ENCODE measurements around the gene KIAA1217. TPM values are rescaled to one million over a fixed set of nuclear protein-coding genes. Genes with fewer than 3 reads are reported as not detected.

Gene KIAA1217
- total RNA-seq, 3 donors from 2014 or later = 49.5 to 94.5 (median 63.9) TPM

GRCh38 chr10:24261627-24262026 lies 52.7 kb downstream of the KIAA1217 start:
- intact Hi-C loops (cut with DNase I, micrococcal nuclease) = no loop called here
- ATAC-seq (no peak), DNase-seq (no peak)
- TF ChIP-seq, protein P1, sequence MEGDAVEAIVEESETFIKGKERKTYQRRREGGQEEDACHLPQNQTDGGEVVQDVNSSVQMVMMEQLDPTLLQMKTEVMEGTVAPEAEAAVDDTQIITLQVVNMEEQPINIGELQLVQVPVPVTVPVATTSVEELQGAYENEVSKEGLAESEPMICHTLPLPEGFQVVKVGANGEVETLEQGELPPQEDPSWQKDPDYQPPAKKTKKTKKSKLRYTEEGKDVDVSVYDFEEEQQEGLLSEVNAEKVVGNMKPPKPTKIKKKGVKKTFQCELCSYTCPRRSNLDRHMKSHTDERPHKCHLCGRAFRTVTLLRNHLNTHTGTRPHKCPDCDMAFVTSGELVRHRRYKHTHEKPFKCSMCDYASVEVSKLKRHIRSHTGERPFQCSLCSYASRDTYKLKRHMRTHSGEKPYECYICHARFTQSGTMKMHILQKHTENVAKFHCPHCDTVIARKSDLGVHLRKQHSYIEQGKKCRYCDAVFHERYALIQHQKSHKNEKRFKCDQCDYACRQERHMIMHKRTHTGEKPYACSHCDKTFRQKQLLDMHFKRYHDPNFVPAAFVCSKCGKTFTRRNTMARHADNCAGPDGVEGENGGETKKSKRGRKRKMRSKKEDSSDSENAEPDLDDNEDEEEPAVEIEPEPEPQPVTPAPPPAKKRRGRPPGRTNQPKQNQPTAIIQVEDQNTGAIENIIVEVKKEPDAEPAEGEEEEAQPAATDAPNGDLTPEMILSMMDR (IDR thresholded peaks at IDR 0.05) = no peak
- H3K4me1 ChIP-seq (ENCODE audit: low read depth) = no peaks in the 10 kb centered on the region
- H3K4me3 ChIP-seq = no peak overlapping the region
- no peaks in the 10 kb centered on the region for H3K9me3 ChIP-seq
- H3K36me3 ChIP-seq (ENCODE audit: low read depth) = no peaks in the 10 kb centered on the region

DNA sequence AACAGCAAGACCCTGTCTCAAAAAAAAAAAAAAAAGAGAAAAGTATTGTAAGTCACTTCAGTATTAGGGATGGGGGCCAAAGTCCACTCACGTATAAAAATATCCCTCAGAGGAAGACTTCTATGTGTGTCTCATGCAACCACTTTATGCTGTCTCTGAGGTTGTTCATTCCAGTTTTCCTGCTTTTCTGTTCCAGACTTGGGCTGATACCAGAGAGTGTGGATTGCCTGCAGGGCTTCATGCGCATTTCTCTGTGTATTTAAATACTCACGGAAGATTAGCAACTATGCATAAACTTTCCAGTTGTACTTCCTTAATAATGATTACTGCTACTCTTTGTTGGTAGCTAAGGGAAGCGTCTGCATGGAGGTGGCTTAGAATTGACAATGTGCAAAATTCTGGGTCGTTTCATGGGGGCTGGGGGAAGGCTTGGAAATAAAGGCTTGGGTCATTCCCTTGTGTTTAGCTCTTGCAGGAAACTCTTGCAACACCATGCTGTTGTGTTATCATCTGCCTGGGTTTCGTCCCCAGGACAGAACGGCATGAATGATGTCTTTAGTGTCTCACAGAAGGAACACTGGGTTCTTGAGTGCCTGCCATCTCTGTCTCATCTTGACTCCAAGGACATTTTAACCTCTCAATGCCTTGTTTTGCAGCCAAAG lies 54.1 kb downstream of the KIAA1217 start:
- no peaks in the 10 kb centered on the region for H3K36me3 ChIP-seq (ENCODE audit: low read depth)
- intact Hi-C loops (cut with DNase I, micrococcal nuclease) = no loop called here
- no peaks in the 10 kb centered on the region for H3K9me3 ChIP-seq
- no peak for ATAC-seq
- no peaks in the 10 kb centered on the region for H3K4me1 ChIP-seq (ENCODE audit: low read depth)
- DNase-seq = no peak
- no peak overlapping the region for H3K4me3 ChIP-seq
- TF ChIP-seq, protein P1 (IDR thresholded peaks at IDR 0.05) = no peak

DNA sequence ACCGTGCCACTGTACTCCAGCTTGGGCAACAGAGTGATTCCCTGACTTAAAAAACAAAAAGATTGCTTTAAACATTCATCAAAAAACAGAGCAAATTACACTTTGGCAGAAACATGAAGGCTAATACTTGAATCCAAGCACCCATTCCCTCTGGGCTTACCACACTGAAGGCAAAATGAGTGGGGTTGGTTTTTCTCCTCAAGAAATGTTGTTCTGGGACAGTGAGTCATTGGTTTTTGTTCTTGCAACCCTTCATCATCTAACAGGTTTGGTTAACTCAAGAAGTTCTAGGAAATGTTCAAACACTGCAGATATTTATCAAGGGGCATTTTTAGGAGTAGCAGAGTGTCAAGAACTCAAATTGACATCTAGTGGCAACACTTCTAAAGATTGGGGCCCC lies 60.5 kb downstream of the KIAA1217 start:
- no peak for DNase-seq

DNA sequence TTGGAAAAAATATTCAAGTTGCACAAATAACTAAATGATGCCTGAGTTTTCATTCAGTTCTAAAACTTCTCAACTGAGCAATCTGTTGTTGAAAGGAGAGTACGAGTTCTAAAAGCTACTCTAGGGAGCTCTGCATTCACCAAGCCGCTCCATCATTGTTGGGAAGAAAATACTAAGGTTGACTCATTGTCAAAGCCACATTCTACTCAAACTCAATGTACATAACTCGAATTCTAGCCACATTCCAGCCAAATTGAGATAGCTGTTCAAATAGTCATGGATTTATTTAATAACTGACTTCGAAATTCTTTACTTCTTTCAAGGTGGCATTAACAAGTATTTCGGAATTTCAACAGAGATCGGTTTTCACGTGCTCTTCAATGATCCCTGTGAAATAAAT lies 63.4 kb downstream of the KIAA1217 start:
- TF ChIP-seq, protein P1 (IDR thresholded peaks at IDR 0.05) = no peak
- no peaks in the 10 kb centered on the region for H3K36me3 ChIP-seq (ENCODE audit: low read depth)
- no peaks in the 10 kb centered on the region for H3K9me3 ChIP-seq
- intact Hi-C loops (cut with DNase I, micrococcal nuclease) = no loop called here
- DNase-seq = no peak
- no peak for ATAC-seq
- no peaks in the 10 kb centered on the region for H3K4me1 ChIP-seq (ENCODE audit: low read depth)
- H3K4me3 ChIP-seq = no peak overlapping the region

More for the DNA sequence above, 60.5 kb downstream of the KIAA1217 start:
- Histone ChIP-seq H3K9me3 (no peaks in the 10 kb centered on the region), H3K4me3 (no peak overlapping the region), H3K36me3 (ENCODE audit: low read depth) (no peaks in the 10 kb centered on the region), H3K4me1 (ENCODE audit: low read depth) (no peaks in the 10 kb centered on the region)
- ATAC-seq = no peak
- intact Hi-C loops (cut with DNase I, micrococcal nuclease) = no loop called here
- TF ChIP-seq, protein P1 (IDR thresholded peaks at IDR 0.05) = no peak

- Histone ChIP-seq H3K36me3 (ENCODE audit: low read depth) (no peaks in the 10 kb centered on the region), H3K9me3 (no peaks in the 10 kb centered on the region), H3K4me1 (ENCODE audit: low read depth) (no peaks in the 10 kb centered on the region), H3K4me3 (no peak overlapping the region)
- TF ChIP-seq, protein P1 (IDR thresholded peaks at IDR 0.05) = no peak
- intact Hi-C loops (cut with DNase I, micrococcal nuclease) = no loop called here
- no peak for DNase-seq
- no peak for ATAC-seq
Observed at GRCh38 chr10:24277277-24277676, 68.3 kb downstream of the KIAA1217 start.

DNA sequence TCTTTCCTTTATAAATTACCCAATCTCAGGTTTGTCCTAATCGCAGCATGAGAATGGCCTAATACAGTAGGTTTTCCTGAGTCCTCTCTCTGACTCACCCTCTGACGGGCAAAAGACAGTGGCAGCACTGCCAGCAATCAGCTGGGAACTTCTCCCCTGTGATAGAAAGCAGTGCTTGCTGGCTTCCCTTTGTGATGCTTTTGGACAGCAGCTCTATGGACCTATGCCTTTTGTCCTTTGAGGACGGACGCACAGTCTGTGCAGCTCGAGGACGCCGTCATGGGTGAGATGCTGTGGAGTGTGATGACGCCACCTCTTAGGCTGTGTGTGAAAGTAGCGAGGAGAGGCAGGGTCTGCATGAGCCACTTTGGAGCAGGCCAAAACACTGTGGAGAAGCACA lies 68.8 kb downstream of the KIAA1217 start:
- H3K4me1 ChIP-seq (ENCODE audit: low read depth) = no peaks in the 10 kb centered on the region
- ATAC-seq = no peak
- no peaks in the 10 kb centered on the region for H3K9me3 ChIP-seq
- no peak overlapping the region for H3K4me3 ChIP-seq
- TF ChIP-seq, protein P1 (IDR thresholded peaks at IDR 0.05) = no peak
- no peak for DNase-seq
- H3K36me3 ChIP-seq (ENCODE audit: low read depth) = no peaks in the 10 kb centered on the region
- intact Hi-C loops (cut with DNase I, micrococcal nuclease) = no loop called here
